ENCODE measurements around the gene FAM156B.
"Not testable (repeated sequence)": the region's sequence is repeated elsewhere in the genome, so short reads cannot be mapped to it uniquely, and the experiment has no call there.

Gene FAM156B

GRCh38 chrX:52949884-52950283 is 52.8 kb downstream of the FAM156B start:
- not testable (repeated sequence) for H4K8ac ChIP-seq (ENCODE audit: low read depth, low read length); H3K36me3 ChIP-seq (ENCODE audit: control insufficient read depth in 1 of 2, insufficient read depth in 2 of 2, low read length in 2 of 2); H4K12ac ChIP-seq (ENCODE audit: low read depth, low read length); DNase-seq; H2AK5ac ChIP-seq (ENCODE audit: low read length); H3K9me3 ChIP-seq (ENCODE audit: insufficient read depth, low read depth, low read length); H2BK12ac ChIP-seq (ENCODE audit: low read length); H3K27ac ChIP-seq (ENCODE audit: low read depth, low read length); H3K4me3 ChIP-seq (ENCODE audit: low read depth, low read length); H2AFZ ChIP-seq (ENCODE audit: insufficient read depth, low read length, poor library complexity); H3K9ac ChIP-seq (ENCODE audit: low read length); H3K4me2 ChIP-seq (ENCODE audit: low read length); H3K4ac ChIP-seq (ENCODE audit: low read depth, low read length); H3K4me1 ChIP-seq (ENCODE audit: control insufficient read depth in 1 of 2, insufficient read depth in 2 of 2, low read length in 2 of 2); H2BK120ac ChIP-seq (ENCODE audit: insufficient read depth, low read length, poor library complexity); H4K91ac ChIP-seq (ENCODE audit: low read depth, low read length); H3K18ac ChIP-seq (ENCODE audit: low read length); H3K23ac ChIP-seq (ENCODE audit: low read length); H3K79me2 ChIP-seq (ENCODE audit: control insufficient read depth, insufficient read depth, low read length, poor library complexity); H3K14ac ChIP-seq (ENCODE audit: low read length); H2BK5ac ChIP-seq (ENCODE audit: low read depth, low read length, poor library complexity); H3K79me1 ChIP-seq (ENCODE audit: low read length); H3K27me3 ChIP-seq (ENCODE audit: insufficient read depth, low read length)
- WGBS (ENCODE audit: extremely low coverage, insufficient coverage, insufficient read length): no CpG with 5 or more reads among the region's 10 CpGs

Measured in trophoblast cell (in vitro differentiated cells and primary cell).